NCI-H1694 (cell line): ENCODE results near the gene STXBP6.

ENCODE experiments used
- DNase-seq: peaks from one replicate; lab custom pipeline; 2025; lab: John Stamatoyannopoulos, UW

STXBP6 gene

GRCh38 chr14:25049568-25050268, at the start of gene STXBP6:
Gene STXBP6 (minus strand): TSS chr14:25050147. CDS start chr14:24974818, 75,329 bp downstream.
- no peak for DNase-seq

- no peak for DNase-seq
Measured at GRCh38 chr14:25097120-25097519, 47.2 kb upstream of the STXBP6 start.

GRCh38 chr14:25095736-25096437, 45.9 kb upstream of the STXBP6 start:
- no peak for DNase-seq

- DNase-seq: no peak
Measured at GRCh38 chr14:25094171-25094907, 44.4 kb upstream of the STXBP6 start.

GRCh38 chr14:25092258-25092740, 42.4 kb upstream of the STXBP6 start:
- no peak for DNase-seq

GRCh38 chr14:25090716-25091454, 40.9 kb upstream of the STXBP6 start:
- DNase-seq: no peak

GRCh38 chr14:25090256-25090655, 40.3 kb upstream of the STXBP6 start:
- DNase-seq: no peak

DNA sequence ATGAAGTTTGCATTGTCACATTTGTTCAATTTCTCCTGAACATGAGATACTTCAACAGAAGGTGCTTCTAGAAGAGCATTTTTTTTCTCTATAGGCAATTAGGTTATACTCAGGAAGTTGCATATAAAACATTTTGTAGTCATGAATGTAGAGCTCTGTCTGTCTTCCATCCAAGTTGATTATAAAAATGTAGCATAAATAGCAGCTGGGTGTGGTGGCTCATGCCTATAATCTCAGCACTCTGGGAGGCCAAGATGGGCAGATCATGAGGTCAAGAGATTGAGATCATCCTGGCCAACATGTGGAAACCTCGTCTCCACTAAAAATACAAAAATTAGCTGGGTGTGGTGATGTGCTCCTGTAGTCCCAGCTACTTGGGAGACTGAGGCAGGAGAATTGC, 39.5 kb upstream of the STXBP6 start:
- no peak for DNase-seq

- DNase-seq: no peak
Measured at GRCh38 chr14:25086821-25087396, 37.0 kb upstream of the STXBP6 start.

- DNase-seq: no peak
Measured at GRCh38 chr14:25086081-25086480, 36.1 kb upstream of the STXBP6 start.

DNA sequence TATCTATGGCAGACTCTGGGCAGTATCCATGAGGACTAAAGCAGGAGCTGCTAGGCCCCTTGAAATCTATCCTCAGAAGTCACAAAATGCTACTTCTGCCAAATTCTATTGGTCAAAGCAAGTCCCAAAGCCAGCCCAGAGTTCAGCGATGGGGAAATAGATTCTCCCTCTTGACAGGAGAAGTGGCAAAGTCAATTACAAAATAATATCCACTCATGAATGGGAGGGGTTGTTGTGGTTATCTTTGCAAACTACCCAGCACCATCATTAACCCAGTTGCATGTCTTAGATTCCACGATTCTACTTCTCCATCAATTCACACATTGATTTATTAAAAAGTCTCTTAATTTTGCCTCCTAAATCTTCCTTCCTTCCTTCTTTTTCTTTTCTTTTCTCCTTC, 30.7 kb upstream of the STXBP6 start:
- no peak for DNase-seq

DNA sequence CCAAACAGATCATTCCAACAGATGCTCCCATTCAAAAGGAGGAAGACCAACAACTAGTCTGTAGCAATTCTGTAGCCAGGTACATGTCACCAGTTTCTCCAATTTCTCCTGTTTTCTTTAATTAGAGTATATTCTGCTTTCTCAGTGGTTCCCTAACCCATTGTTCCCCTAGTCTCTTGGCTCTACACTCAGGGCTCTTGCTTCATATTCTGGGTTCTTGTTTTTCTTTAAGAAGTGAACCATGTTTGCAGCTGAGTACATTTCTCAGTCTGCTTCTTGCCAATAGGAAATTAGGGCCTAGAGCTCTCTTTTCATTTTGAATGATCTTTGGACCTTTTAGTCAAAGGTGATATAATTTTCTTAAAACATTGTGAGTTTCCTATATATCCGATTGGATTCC, 29.4 kb upstream of the STXBP6 start:
- DNase-seq: no peak

DNA sequence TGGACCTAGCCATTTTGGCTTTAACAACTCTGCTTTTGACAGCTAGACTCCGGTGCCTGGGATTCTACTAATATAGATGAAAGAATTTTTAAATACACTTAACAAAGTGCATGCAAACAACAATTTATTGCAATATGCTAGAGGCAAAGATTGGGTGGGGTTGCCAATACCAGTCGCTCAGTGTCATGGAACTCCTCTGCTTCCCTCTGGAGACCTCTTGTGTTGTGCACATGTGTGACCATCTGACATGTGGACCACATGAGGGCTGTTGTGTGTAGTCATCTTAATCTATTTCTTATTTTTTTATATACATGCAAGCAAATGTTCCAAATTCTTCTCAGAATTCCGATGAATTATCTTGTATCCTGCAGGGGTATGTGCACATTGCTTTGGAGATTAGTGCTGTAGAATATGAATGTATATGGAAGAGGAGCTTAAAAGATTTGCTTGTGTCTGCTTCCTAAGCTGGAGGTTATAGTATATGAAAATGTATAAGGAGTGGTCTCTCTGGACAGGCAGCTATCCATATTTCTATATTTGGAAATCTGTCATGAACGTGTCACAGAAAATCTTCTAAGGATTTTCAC, 24.2 kb upstream of the STXBP6 start:
- no peak for DNase-seq

GRCh38 chr14:25069879-25070278, 19.9 kb upstream of the STXBP6 start:
- no peak for DNase-seq

DNA sequence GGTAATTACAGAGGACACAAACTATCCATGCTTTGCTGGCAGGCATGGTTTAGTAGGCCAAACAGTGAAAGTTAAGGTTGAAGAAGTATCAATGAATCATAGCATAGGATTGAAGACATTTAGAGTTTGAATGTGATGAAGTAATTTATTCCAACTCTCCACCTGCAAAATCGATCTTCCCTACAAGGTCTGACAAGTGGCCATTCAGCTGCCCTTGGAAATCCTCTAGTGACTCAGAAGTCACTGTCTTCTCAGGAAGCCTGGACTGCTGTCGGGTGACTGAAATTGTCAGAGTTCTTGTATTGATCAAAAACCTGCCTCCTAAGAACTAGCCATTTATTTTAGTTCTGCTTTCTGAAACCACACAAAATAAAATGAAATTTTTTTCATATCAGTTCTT, 17.7 kb upstream of the STXBP6 start:
- no peak for DNase-seq

GRCh38 chr14:25062022-25062321, 12.0 kb upstream of the STXBP6 start:
- DNase-seq: no peak

DNA sequence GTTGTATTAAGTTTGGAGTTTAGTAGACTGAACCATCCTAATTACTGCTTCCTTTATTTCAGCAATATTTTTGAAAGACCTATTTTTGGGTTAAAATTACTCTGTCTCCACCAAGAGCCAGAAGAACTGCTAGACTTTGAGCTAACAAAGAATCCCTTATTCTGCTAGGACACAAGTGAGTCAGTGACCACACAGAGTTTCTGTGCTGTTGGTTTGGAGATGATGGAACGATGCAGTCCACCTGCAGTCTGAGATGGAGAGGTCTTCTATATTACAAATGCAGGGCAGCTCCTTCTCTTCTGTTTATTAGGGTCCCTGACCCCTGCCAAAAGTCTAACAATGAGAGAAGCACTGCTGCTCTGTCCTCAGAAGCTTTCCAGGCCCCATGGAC, 6.7 kb upstream of the STXBP6 start:
- no peak for DNase-seq

- DNase-seq: no peak
Measured at GRCh38 chr14:25055992-25056687, 6.2 kb upstream of the STXBP6 start.

- DNase-seq: no peak
Measured at GRCh38 chr14:25055005-25055404, 5.1 kb upstream of the STXBP6 start.

DNA sequence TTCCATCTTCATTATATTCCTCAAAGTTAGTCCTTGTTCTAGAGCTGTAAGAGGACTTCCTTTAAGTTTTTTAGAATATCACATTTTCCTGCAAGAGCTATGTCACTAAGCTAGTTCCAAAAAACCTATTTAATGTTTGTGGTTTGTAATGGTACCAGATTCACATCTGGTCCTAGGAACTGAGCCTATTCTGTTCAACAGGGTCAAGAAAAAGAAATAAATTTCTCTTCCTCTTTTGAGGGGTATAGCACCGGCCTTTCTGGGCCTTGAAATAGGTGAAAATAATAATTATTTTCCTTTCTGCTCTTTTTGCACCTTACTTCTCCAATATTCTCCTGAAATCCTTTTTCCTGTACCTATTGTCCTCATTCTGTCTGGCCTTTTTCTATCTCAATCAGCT, 3.6 kb upstream of the STXBP6 start:
- DNase-seq: no peak

- DNase-seq: no peak
Measured at GRCh38 chr14:25052921-25053320, 3.0 kb upstream of the STXBP6 start.
